ENCODE measurements around the gene INAFM2.
A peak's percentile ranks its signal among the peaks of the same experiment; 100 is the strongest.

Gene INAFM2

DNA sequence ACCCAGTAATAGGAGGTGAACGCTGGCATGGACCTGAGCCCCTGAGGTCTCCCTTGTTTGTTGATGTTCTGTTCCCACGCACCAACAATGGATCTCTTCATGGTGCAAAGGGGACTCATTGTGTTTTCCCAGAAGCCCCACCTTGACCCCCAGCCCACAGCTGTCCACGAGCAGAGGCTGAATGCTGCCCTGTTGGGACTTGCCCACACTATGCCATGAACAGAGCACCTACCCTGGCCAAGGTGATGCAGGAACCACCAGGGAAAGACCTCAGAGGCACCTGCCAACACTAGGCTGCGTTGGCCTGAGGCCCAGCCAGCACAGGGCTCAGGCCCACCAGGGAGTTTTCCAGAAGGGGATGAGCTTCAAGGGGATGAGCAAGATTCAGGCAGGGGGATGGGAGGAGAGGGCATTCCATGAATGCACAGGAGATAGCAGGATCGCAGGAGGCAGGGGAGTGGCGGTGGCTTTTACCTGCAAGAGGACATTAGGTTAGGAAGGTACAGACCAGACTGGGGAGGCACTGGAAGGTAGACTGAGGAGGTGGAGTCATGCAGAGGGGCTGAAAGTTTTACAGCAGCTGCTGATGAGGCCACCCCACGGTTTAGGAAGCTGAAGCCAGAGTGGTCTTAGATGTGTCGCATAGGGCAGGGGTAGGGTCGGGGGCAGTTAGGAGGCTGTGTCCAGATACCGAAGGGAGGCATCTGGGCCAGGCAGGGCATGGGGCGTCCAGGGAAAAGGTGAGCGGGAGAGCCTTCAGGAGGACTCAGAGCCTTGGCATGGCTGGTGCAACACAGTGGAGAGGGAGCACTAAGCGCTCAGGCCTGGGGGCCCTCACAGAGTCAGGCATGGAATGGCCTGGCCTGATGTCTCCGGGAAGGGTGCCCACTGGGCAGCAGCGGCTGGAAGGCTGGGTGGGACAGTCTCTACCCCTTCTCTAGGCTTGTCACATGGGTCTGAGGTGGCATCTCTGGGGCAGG lies 23.4 kb downstream of the INAFM2 start:
- DNase-seq (ENCODE audit: low read depth in 1 of 2, low spot score in 1 of 2) = no peak
- in situ Hi-C loops (cut with HindIII; ENCODE audit: low pct_unique_long_range_greater_than_20kb, low sequenced_read_pairs) = no loop called here
- TF ChIP-seq JUND (IDR thresholded peaks at IDR 0.05; ENCODE audit: low read depth) = no peak

DNA sequence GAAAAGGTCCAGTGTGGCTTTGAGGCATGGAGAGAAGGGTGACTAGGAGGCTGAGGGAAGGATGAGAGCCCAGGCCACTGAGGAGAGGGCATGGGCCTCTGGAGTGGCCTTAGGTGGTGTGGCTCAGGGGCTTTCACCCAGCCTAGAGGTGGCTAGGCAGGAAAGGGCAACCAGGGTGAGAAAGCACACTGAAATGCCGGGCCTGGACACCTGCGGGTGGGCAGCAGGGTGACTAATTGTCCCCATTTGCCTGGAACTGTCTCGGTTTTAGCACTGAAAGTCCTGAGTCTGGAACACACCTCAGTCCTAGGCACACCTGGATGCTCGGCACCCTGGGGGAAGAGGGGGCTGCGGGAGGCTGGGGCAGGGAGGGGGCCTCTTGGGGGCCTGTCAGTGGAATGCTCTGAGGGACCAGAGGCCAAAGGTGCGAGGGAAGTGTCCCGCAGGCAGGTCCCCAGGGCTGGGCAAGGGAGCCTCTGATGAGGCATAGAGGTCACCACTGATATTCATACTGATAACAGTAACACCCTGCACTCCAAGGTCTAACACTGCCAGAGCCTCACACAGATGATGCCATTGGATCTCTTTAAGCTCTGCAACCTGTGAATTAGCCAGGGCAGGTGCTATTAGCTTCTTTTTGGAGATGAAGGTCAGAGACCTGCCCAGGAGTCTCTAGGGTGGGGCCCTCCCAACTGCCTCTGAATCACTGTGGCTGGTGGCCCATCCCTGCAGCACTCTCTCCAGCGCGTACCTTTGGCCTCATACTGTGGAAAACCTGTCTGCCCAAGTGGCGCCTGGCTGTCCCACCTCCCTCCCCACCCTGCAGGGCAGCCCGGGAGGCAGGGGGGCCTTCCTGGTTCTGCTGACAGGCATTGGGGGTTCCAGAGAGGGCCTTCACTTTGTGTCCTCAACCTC lies 24.3 kb downstream of the INAFM2 start:
- DNase-seq (ENCODE audit: low read depth in 1 of 2, low spot score in 1 of 2) = no peak
- in situ Hi-C loops (cut with HindIII; ENCODE audit: low pct_unique_long_range_greater_than_20kb, low sequenced_read_pairs) = no loop called here
- TF ChIP-seq JUND (IDR thresholded peaks at IDR 0.05; ENCODE audit: low read depth) = no peak

DNA sequence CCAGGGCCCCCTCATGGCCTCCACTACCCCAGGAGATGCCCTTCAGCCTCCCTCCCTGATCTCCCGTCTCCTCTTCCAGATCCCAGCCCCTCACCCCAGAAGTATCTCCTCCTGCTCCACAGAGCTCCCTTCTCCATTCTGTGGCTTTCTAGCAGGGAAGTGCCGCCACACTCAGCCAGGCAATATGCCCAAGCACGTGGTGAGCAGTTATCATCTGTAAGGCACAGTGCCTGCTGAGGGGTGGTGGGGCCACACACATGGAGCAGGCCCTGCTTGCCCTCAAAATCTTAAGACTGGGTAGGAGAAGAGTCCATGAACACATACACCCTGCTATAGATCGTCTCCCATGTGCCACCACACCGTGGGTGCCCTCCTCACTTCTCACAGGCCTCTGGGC lies 25.0 kb downstream of the INAFM2 start:
- in situ Hi-C loops (cut with HindIII; ENCODE audit: low pct_unique_long_range_greater_than_20kb, low sequenced_read_pairs) = no loop called here
- TF ChIP-seq JUND (IDR thresholded peaks at IDR 0.05; ENCODE audit: low read depth) = no peak
- no peak for DNase-seq (ENCODE audit: low read depth in 1 of 2, low spot score in 1 of 2)

DNA sequence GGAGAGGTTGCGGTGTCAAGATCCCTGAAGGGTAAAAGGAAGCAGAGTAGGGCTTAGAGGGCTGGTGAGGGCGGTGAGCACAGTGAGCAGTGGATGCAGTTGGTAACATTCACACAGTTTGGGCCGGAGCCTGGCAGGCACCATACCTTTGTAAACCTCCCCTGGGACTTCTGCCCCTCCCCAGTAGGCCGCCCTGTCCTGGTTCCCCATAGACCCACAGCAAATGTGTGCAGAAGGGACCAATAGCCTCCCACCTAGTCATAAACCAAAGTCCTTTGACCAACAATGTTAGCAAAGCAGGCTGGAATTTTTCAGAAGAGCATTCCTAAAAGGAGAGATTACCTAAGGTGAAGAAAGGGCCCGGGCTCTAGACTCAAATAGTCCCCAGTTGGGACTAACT lies 25.7 kb downstream of the INAFM2 start:
- in situ Hi-C loops (cut with HindIII; ENCODE audit: low pct_unique_long_range_greater_than_20kb, low sequenced_read_pairs) = no loop called here
- TF ChIP-seq JUND (IDR thresholded peaks at IDR 0.05; ENCODE audit: low read depth) = no peak
- no peak for DNase-seq (ENCODE audit: low read depth in 1 of 2, low spot score in 1 of 2)

DNA sequence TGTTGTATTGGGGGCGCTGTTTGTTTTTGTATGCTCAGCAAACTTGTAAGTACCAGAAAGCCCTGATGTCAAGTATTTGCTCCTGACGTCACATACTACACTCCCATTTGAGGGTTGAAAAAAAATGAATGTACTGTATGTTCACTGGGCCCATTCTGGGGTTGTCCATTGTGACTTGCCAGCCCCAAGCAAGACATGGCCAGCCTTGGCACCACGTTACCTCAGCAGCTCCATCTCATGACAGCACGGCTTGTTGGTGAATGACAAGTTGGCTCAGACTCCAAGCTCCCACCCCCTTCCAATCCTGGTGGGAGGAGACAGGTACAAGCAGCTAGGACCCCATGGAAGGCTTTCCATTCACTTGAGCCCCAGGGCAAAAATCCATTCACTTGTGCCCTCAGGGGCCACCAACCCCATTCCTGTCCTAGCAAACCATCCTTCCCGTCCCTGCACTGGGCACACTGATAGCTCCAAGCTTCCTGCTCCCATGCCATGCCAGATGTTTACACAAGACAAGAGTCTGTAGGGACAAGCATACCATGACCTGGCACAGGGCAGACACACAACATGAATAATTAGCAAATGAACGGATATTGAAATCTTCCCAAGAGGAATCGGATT lies 28.9 kb downstream of the INAFM2 start:
- no peak for TF ChIP-seq JUND (IDR thresholded peaks at IDR 0.05; ENCODE audit: low read depth)
- DNase-seq (ENCODE audit: low read depth in 1 of 2, low spot score in 1 of 2) = no peak
- in situ Hi-C loops (cut with HindIII; ENCODE audit: low pct_unique_long_range_greater_than_20kb, low sequenced_read_pairs) = no loop called here

DNA sequence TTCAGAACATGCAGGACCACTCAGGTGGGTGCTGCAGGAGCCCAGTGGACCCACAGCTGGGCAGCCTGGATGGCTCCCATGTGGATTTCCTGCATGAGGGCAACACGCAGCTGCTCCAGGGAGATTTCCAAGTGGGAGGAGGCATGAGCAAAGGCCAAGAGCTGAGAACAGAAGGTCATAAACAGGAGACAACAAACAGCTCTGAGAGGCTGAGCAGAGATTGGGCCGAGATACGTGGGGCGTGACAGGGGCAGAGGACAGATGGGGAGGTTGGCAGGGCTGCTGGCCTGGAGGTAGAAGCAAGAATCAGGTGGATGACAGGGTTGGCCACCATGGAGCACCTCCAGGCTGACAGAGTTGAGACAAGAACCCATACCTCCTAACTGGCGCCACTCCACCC lies 30.2 kb downstream of the INAFM2 start:
- in situ Hi-C loops (cut with HindIII; ENCODE audit: low pct_unique_long_range_greater_than_20kb, low sequenced_read_pairs) = no loop called here
- TF ChIP-seq JUND (IDR thresholded peaks at IDR 0.05; ENCODE audit: low read depth) = no peak
- DNase-seq (ENCODE audit: low read depth in 1 of 2, low spot score in 1 of 2) = no peak

DNA sequence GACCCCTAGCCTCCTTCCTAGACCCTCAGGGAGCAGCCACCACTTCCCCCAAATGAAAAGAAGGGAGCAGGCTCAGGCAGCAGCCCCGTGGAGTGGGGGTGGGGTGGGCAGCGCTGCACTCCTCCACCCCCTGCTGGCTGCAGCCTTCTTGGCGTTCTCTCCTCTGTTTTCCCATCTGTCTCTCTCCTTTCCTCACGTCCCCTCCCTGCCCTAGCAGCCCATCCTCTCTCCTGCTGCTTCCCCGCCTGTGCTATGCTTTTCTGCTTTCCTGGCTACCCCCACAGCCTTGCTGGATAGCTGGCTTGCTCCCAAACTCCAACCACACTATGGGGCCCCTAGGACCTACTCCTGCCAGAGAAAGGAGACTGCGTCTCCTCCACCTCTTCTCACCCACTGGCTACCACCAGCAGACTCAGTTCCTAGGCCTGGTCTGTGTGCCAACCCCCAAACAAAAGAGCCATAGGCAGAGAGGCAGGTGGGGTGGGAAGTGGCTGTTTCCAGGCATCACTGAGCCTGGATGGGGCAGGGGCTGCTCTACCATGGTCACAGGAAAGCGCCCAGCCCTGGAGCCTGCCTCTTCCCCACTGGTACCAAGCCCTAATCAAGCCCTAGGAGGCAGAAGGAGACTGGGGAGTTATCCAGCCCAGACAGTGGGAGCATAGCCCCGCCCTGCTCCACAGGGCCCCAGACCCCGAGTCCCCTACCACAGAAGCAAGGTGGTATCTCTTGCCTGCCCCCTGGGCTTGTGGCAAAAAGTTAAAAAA lies 31.1 kb downstream of the INAFM2 start:
- in situ Hi-C loops (cut with HindIII; ENCODE audit: low pct_unique_long_range_greater_than_20kb, low sequenced_read_pairs) = no loop called here
- no peak for TF ChIP-seq JUND (IDR thresholded peaks at IDR 0.05; ENCODE audit: low read depth)
- DNase-seq (ENCODE audit: low read depth in 1 of 2, low spot score in 1 of 2) = peak in 1 of 2 experiments; percentile 56

DNA sequence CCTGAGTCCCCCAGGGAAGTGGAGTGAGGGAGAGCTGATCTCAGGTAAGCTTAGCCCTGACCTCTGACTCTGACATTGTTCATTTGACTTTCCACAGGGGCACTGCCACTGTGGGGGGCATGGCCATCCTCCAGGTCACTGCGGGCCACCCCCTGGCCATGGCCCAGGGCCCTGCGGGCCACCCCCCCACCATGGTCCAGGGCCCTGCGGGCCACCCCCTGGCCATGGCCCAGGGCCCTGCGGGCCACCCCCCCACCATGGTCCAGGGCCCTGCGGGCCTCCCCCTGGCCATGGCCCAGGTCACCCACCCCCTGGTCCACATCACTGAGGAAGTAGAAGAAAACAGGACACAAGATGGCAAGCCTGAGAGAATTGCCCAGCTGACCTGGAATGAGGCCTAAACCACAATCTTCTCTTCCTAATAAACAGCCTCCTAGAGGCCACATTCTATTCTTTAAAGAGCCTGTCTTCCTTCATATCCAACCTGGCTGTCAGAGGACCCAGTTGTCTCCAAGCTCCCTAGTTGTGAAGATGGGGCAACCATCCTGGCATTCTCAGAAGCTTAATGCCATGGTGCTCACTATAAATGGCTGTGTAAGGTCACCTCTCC lies 32.6 kb downstream of the INAFM2 start:
- DNase-seq (ENCODE audit: low read depth in 1 of 2, low spot score in 1 of 2) = no peak
- TF ChIP-seq JUND (IDR thresholded peaks at IDR 0.05; ENCODE audit: low read depth) = no peak
- in situ Hi-C loops (cut with HindIII; ENCODE audit: low pct_unique_long_range_greater_than_20kb, low sequenced_read_pairs) = no loop called here

DNA sequence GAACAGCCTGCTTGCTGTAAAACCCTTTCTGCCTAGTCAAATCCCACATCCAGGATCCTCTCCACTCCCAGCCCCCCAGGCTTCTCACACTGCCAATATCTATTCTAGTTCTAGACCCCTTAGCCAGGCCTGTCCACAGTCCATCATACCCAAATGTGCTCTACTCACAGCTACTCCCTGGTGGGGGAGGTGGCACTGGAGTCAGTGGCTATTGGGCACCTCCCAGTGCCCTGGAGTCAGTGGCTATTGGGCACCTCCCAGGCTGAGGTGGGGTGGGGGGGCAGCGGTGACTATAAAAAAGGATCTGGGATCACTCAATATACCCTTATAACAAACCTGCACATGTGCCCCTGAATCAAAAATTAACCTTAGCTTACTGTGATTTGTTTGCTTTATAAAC lies 33.8 kb downstream of the INAFM2 start:
- in situ Hi-C loops (cut with HindIII; ENCODE audit: low pct_unique_long_range_greater_than_20kb, low sequenced_read_pairs) = no loop called here
- no peak for DNase-seq (ENCODE audit: low read depth in 1 of 2, low spot score in 1 of 2)
- no peak for TF ChIP-seq JUND (IDR thresholded peaks at IDR 0.05; ENCODE audit: low read depth)

DNA sequence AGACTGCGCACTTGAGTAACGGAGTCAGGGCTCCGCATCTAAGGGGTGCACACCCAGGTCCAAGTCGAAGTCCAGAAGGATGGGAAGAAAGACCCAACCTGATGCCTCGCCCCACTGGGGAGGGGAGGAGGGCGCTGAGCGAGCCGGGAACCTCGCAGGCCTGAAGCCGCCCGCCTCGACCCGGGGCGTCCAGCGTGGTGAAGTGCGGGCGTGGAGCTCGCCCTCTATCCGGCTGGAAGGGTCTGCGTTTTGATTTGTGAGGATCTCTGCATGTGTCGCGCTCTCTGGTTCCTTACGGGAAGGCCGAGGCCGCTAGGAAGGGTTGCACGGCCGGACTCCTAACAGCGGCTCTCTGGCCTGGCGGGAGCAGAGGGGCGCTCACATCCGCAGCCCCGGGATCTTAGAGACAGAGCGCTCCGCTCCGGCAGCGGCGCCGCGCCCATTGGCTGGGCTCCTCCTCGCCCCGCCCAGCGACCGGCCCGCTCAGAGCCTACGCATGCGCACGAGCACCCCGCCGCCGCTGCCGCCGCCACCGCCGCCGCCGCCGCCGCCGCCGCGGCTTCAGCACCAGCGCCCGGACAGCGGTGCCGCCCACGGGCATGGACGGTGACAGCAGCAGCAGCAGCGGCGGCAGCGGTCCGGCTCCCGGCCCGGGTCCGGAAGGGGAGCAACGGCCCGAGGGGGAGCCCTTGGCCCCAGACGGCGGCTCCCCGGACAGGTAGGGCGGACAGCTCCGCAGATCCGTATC lies 34.4 kb downstream of the INAFM2 start, which contains the start of gene DISP2:
Gene DISP2 (plus strand): TSS at position 497 of the 748 bp plus-strand sequence. CDS start 103 bp downstream, at position 600.
- in situ Hi-C loops (cut with HindIII; ENCODE audit: low pct_unique_long_range_greater_than_20kb, low sequenced_read_pairs) = no loop called here
- TF ChIP-seq JUND (IDR thresholded peaks at IDR 0.05; ENCODE audit: low read depth) = no peak
- peak; percentile 83 to 98 for DNase-seq (ENCODE audit: low read depth in 1 of 2, low spot score in 1 of 2)

Measured in T47D (cell line).